ENCODE data around the gene PDE6B.

Gene PDE6B

DNA sequence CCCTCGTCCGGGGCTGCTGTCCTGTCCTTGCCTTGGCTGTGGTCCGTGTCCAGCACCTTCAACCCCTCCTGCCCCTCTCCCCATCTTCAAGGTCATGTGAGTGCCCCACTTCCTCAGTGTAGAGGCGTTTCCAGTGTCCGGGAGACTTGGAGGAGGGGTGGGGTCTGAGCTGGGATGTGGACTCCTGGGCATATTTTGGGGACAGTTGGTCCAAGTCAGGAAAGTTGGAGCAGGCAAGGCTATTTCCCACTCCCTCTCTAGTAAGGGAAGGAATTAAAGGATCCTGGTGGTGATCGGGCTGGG, 83.2 kb downstream of the PDE6B start:
- DNase-seq, result no peak

DNA sequence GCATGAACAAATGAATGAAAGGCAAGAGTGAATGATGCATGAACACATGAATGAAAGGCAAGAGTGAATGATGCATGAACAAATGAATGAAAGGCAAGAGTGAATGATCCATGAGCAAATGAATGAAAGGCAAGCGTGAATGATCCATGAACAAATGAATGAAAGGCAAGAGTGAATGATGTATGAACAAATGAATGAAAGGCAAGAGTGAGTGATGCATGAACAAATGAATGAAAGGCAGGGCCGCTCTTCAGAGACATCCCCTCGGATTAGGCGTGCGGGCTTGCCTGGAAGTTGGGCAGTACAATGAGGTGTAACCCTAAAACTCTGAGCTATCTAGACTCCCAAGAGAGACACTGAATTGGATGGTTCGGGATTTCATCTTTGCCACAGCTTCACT, 84.0 kb downstream of the PDE6B start:
- DNase-seq, result no peak

DNA sequence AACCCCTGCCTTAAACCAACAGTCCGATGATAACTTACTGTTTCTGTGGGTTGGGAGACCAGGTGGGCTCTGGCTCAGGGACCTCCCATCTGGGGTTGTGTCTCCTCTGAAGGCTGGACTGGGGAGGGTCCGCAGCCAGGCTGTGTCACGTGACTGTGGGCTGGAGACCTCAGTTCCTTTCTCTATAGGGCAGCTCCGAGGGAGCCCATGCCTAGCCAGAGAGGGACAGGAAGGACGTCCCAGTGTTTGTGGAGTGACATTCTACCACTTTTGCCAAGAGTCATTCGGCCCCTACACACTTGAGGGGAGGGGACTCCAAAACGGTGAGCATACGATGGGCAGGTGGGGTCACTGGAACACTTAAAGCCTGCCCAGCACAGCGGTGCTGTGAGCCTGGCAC, 84.7 kb downstream of the PDE6B start:
- DNase-seq, result no peak

DNA sequence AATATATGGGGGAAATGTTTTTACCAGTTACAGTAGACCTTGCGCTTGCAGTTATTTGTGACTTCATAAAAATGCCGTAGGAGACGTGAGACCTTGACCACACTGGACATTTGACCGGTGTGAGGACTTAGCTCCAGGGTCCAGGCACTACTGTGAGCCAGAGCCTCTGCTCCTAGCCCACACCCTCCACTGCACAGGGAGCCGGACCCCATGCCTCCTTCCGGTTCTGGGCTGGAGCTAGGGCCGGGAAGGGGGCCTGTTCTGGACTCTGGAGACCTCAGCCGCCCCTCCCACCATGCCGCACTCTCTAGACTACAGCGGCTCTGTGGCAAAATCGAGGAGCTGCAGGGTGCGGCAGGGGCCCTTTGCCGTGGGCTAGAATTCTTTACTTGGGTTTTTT, 85.5 kb downstream of the PDE6B start:
- no peak for DNase-seq

DNA sequence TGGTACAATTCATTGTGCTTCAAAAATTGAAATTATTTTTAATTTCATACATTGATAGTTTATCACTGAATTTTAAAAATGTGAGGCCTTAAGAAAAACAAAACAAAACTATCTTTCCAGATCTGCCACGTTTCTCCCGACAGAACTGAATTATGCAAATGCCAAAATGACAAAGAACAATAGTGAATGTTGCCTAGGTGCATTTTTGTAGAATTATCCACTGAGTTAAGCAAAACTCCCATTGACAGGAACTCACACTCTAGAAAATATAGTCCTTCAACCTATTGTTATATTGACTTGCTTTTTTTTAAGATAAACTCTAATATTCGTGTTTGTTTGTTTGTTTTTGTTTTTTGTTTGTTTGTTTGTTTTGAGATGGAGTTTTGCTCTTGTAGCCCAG, 86.7 kb downstream of the PDE6B start:
- no peak for DNase-seq

DNA sequence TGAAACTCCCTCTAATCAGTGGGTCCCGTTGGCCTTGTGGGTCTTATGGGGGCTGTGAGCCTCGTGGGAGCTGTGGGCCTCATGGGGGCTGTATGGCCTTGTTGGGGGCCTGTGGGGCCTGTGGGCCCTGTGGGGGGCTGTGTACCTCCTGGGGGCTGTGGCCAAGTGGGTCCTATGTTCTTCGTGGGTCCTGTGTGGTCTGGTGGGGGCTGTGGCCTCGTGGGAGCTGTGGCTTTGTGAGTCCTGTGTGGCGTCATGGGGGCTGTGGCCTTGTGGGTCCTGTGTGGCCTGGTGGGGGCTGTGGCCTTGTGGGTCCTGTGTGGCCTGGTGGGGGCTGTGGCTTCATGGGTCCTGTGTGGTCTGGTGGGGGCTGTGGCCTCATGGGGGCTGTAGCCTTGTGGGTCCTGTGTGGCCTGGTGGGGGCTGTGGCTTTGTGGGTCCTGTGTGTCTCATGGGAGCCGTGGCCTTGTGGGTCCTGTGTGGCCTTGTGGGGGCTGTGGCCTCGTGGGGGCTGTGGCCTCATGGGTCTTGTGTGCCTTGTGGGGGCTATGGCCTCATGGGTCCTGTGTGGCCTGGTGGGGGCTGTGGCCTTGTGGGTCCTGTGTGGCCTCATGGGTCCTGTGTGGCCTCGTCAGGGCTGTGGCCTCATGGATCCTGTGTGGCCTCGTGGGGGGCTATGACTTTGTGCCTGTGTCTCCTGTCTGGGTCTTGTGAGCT, 87.7 kb downstream of the PDE6B start:
- no peak for DNase-seq

DNA sequence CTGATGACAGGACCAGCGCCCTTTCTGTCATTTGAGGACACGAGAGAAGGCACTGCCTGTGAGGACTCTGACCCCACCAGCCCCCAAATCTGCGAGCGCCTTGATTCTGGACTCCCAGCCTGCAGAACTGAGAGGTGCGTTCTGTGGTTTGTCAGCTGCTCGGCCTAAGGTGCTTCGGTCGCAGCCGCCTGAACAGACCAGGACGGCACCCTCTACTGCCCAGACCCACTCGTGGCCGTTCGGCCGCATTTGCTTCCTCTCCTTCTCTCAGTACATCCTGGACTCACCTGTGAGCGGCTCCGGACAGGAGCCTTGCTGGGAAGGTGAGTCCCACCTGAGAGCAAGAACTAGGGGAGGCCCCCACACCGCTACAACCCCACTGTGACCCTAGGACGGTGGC, 88.7 kb downstream of the PDE6B start:
- DNase-seq, result no peak

DNA sequence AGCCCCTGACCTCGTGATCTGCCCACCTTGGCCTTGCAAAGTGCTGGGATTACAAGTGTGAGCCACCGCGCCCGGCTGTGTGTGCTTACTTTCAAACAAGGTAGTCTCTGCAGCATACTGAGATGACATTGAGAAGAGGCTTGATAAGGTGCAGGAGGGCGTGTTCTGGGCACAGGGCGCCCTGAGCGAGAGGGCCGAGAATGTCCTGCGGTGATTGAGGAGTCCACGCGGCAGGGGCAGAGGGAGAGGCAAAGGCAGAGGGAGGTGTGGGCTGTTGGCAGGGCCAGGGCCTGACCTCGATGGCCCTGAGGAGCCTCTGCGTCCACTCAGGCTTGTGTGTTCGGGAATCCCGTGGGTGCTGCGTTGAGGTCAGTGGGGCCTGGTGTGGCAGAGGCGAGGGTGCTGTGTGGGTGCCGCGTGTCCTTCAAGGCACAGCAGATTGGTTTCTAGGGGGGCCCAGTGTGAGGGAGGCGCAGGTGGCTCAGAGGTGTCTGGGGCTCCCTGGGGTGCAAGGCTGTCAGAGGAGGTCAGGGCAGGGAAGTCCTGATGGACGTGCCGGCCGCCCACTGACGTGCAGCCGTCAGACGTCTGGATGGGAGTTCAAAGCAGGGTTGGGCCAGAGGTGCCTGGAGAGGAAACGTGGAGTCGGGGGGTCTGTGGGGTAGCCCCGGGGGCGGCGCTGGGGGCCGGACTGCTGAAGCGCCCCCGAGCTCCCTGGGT, 92.4 kb downstream of the PDE6B start:
- no peak for DNase-seq

DNA sequence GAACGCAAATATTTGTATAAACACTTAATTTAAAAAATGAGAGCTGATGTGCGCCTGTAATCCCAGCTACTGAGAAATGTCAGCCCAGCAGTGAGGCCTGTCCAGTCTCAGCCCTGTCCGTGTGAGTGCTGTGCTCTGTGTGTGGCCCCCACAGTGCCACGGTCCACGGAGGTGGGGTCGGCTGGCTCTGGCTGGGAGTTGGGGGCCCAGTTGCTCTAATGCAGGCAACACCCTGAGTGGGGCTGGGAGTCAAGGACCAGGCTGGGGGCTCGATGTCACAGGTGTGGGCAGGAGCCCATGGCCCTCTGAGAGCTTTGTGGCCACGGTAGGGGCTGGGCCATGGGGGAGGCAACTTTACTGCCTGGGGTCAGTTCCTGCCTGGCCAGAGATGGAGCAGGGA, 93.1 kb downstream of the PDE6B start:
- no peak for DNase-seq

Data from NCI-H526 treated with DMSO at 0.1 percent for 48 hours (cell line).